HepG2 (cell line): ENCODE results near the gene GATC. TPM values are rescaled to one million over a fixed set of nuclear protein-coding genes. Genes with fewer than 3 reads are reported as not detected.

Source experiments
- BCL3 ChIP-seq: sonication (generic); formaldehyde crosslinking; IDR thresholded peaks from 2 replicates; pipeline ENCODE4 v1.5.1; 2020; ENCODE audit warnings: mild to moderate bottlenecking, missing genetic modification reagents, moderate library complexity
- EED ChIP-seq: sonication (generic); formaldehyde crosslinking; IDR thresholded peaks from 2 replicates; pipeline ENCODE4 v1.5.0; 2020; ENCODE audit warnings: mild to moderate bottlenecking, missing genetic modification reagents
- GPBP1L1 ChIP-seq: sonication (generic); formaldehyde crosslinking; IDR thresholded peaks from 2 replicates; pipeline ENCODE4 v1.5.0; 2020; ENCODE audit warnings: mild to moderate bottlenecking, missing genetic modification reagents
- NKX3-1 ChIP-seq: sonication (generic); formaldehyde crosslinking; IDR thresholded peaks from 2 replicates; pipeline ENCODE4 v1.5.0; 2020; ENCODE audit warnings: missing genetic modification reagents
- NONO ChIP-seq, 2 experiments: fragments of 450-650 bp in 1 of 2; sonication (generic) in 1 of 2; formaldehyde crosslinking in 1 of 2; IDR thresholded peaks in 1 of 2; conservative IDR thresholded peaks in 1 of 2; 2 replicates each; pipeline versions ENCODE4 v1.6.1 to v1.8.0; 2017 to 2022; ENCODE audit warnings: mild to moderate bottlenecking in 1 of 2, missing genetic modification reagents in 1 of 2, moderate library complexity in 1 of 2
- PITX1 ChIP-seq: sonication (generic); formaldehyde crosslinking; IDR thresholded peaks from 2 replicates; pipeline ENCODE4 v1.5.1; 2020; ENCODE audit warnings: mild to moderate bottlenecking, missing genetic modification reagents
- REST ChIP-seq, 2 experiments: IDR thresholded peaks; 2 replicates each; pipeline ENCODE4 v1.6.1; 2011 to 2012; ENCODE audit warnings: low read length in 2 of 2, borderline replicate concordance in 1 of 2, low read depth in 1 of 2, mild to moderate bottlenecking in 1 of 2, moderate library complexity in 1 of 2
- SMAD3 ChIP-seq: sonication (generic); formaldehyde crosslinking; IDR thresholded peaks from 2 replicates; pipeline ENCODE4 v1.4.0; 2020; ENCODE audit warnings: missing genetic modification reagents
- TAF15 ChIP-seq: fragments of 200-400 bp; formaldehyde crosslinking; IDR thresholded peaks from one replicate; pipeline ENCODE4 v1.6.1; 2018; ENCODE audit warnings: mild to moderate bottlenecking, low read depth, low read length; ENCODE audit not compliant: poor library complexity, severe bottlenecking
- UBTF ChIP-seq: sonication (generic); formaldehyde crosslinking; IDR thresholded peaks from 2 replicates; pipeline ENCODE4 v1.4.0; 2020; ENCODE audit warnings: mild to moderate bottlenecking, missing genetic modification reagents
- ZBTB49 ChIP-seq: sonication (generic); formaldehyde crosslinking; IDR thresholded peaks from 2 replicates; pipeline ENCODE4 v1.4.0; 2020; ENCODE audit warnings: missing genetic modification reagents, borderline replicate concordance
- ZNF136 ChIP-seq: sonication (generic); formaldehyde crosslinking; IDR thresholded peaks from 2 replicates; pipeline ENCODE4 v1.8.1; 2022; ENCODE audit warnings: low read depth, mild to moderate bottlenecking, moderate library complexity, missing genetic modification reagents
- ZNF34 ChIP-seq: sonication (generic); formaldehyde crosslinking; IDR thresholded peaks from 2 replicates; pipeline ENCODE4 v1.4.0; 2020; ENCODE audit warnings: mild to moderate bottlenecking, missing genetic modification reagents, borderline replicate concordance
- ZNF430 ChIP-seq: sonication (generic); formaldehyde crosslinking; IDR thresholded peaks from 2 replicates; pipeline ENCODE4 v1.9.0; 2021; ENCODE audit warnings: mild to moderate bottlenecking, missing genetic modification reagents
- polyA plus RNA-seq, 8 experiments: library from polyadenylated mRNA; depleted of rRNA in 3 of 8; stranded (reverse) in 7 of 8; unstranded in 1 of 8; fragments of >200 nt; fragmentation: Illumina TruSeq in 4 of 8; extraction: Trizol in 4 of 8; gene quantifications; 2 replicates each; pipeline versions ENCODE4 v1.2.1 to v1.2.3, GENCODE V29; 2011 to 2016; ENCODE audit warnings: low read depth in 4 of 8, missing spikeins in 1 of 8, mixed read lengths in 1 of 8; ENCODE audit not compliant: insufficient read depth in 1 of 8
- total RNA-seq, 5 experiments: library from RNA; depleted of rRNA; stranded (reverse); fragments of >200 nt; fragmentation: Illumina TruSeq; extraction: Trizol; gene quantifications; 2 replicates each; pipeline ENCODE4 v1.2.3, GENCODE V29; 2016; ENCODE audit warnings: low read depth in 1 of 5

Gene GATC
- total and polyA plus RNA-seq, 2 of the 13 experiments (the other 11 are each of a cell fraction or from before 2014, with no cell fraction given), result 17.7 to 29.7 TPM

GRCh38 chr12:120445911-120446843, at the start of gene GATC, which contains the start of gene TRIAP1 (continued):
- TF ChIP-seq GPBP1L1 (CRISPR knock-in tag) (no peak), NKX3-1 (CRISPR knock-in tag) (peak; percentile 73; the same call in 1 of the 2 replicates), EED (CRISPR knock-in tag) (0 out of 2 replicates have a peak, but pooled peaks have one; percentile 28), TAF15 (peak; percentile 86), ZNF34 (CRISPR knock-in tag) (peak; percentile 87; the same call in 1 of the 2 replicates), NONO (IDR thresholded peaks at IDR 0.05) (no peak), NONO (CRISPR knock-in tag; conservative IDR thresholded peaks at IDR 0.05) (peak; percentile 98), UBTF (peak; percentile 94), PITX1 (peak; percentile 60; the same call in 1 of the 2 replicates), ZNF136 (no peak; the same call in 1 of the 2 replicates), ZNF430 (CRISPR knock-in tag) (peak; percentile 76; the same call in 1 of the 2 replicates), SMAD3 (peak; percentile 90), REST (IDR thresholded peaks at IDR 0.05; ENCODE audit: borderline replicate concordance in 1 of 2, low read depth in 1 of 2, low read length in 2 of 2) (peak in 1 of 2 experiments; percentile 43; a peak in 2 of 4 replicates), ZBTB49 (CRISPR knock-in tag) (peak; percentile 62; the same call in 1 of the 2 replicates), BCL3 (peak; percentile 68; the same call in 1 of the 2 replicates)
